PC-9 (cell line): ENCODE results near the gene NUP205. TPM values are rescaled to one million over a fixed set of nuclear protein-coding genes. Genes with fewer than 3 reads are reported as not detected.
A peak's percentile ranks its signal among the peaks of the same experiment; 100 is the strongest.
"Not testable (repeated sequence)": the region's sequence is repeated elsewhere in the genome, so short reads cannot be mapped to it uniquely, and the experiment has no call there.

Experiments
- BruUV-seq: library from RNA; stranded (reverse); fragments of 400-500 nt; replicated peaks from 2 replicates; lab custom pipeline; 2021; lab: Mats Ljungman, UMichigan
- CTCF ChIA-PET: fragments of 300-600 bp; sonication (Branson Sonifier 250); formaldehyde crosslinking; loops from one replicate; lab custom pipeline; 2022; ENCODE audit warnings: antibody characterized with exemption; lab: Charles Lee
- POLR2A ChIA-PET: fragments of 300-600 bp; sonication (Branson Sonifier 250); formaldehyde crosslinking; loops from one replicate; lab custom pipeline; 2022; ENCODE audit warnings: antibody characterized with exemption; ENCODE audit not compliant: unreplicated experiment; lab: Charles Lee
- DNase-seq, 2 experiments: peaks; one replicate each; pipeline versions ENCODE4 v3.0.0 to v3.0.0-alpha.2; 2015 to 2022; ENCODE audit warnings: mixed read lengths in 1 of 2
- H2AFZ ChIP-seq: fragments of 200-600 bp; sonication (generic); 2 replicates; pipeline ENCODE4 v1.8.1; 2017; ENCODE audit warnings: antibody characterized with exemption
- H3F3A ChIP-seq: fragments of 200-600 bp; sonication (generic); 2 replicates; pipeline ENCODE4 v1.8.1; 2017; ENCODE audit warnings: antibody characterized with exemption, mild to moderate bottlenecking, low read depth; ENCODE audit not compliant: insufficient read depth
- H3K27ac ChIP-seq: fragments of 200-600 bp; sonication (generic); 2 replicates; pipeline ENCODE4 v1.6.1; 2016; ENCODE audit warnings: mixed run types
- H3K27me3 ChIP-seq: fragments of 200-600 bp; sonication (generic); 2 replicates; pipeline ENCODE4 v1.6.1; 2016; ENCODE audit warnings: low read depth, mixed run types; ENCODE audit not compliant: insufficient read depth
- H3K36me3 ChIP-seq: fragments of 200-600 bp; sonication (generic); 2 replicates; pipeline ENCODE4 v1.6.1; 2016; ENCODE audit warnings: low read depth, mixed run types
- H3K4me1 ChIP-seq: fragments of 200-600 bp; sonication (generic); replicated peaks from 2 replicates; pipeline ENCODE4 v1.6.1; 2016; ENCODE audit warnings: mixed run types; ENCODE audit not compliant: insufficient read depth
- H3K4me2 ChIP-seq: fragments of 200-600 bp; sonication (generic); 2 replicates; pipeline ENCODE4 v1.6.1; 2017; ENCODE audit warnings: mixed run types
- H3K4me3 ChIP-seq: fragments of 200-600 bp; sonication (generic); 2 replicates; pipeline ENCODE4 v1.6.1; 2016; ENCODE audit warnings: mixed run types
- H3K79me2 ChIP-seq: fragments of 200-600 bp; sonication (generic); 2 replicates; pipeline ENCODE4 v1.6.1; 2017; ENCODE audit warnings: low read depth, mixed run types
- H3K9me2 ChIP-seq: fragments of 200-600 bp; sonication (generic); 2 replicates; pipeline ENCODE4 v1.8.1; 2017; ENCODE audit warnings: mild to moderate bottlenecking; ENCODE audit not compliant: insufficient read depth
- H3K9me3 ChIP-seq: fragments of 200-600 bp; sonication (generic); 2 replicates; pipeline ENCODE4 v1.8.1; 2016; ENCODE audit warnings: low read depth; ENCODE audit not compliant: insufficient read depth
- H4K20me1 ChIP-seq: fragments of 200-600 bp; sonication (generic); 2 replicates; pipeline ENCODE4 v1.8.1; 2017; ENCODE audit not compliant: insufficient read depth
- EZH2 ChIP-seq: fragments of 200-600 bp; sonication (generic); IDR thresholded peaks from 2 replicates; pipeline ENCODE4 v1.8.0; 2017; ENCODE audit warnings: antibody characterized with exemption, low read depth
- intact Hi-C: fragments of 100-400 bp; cut with micrococcal nuclease; formaldehyde crosslinking; loops from one replicate; pipeline ENCODE4 v1.10.0; 2022; ENCODE audit not compliant: unreplicated experiment
- total RNA-seq: library from RNA; stranded (reverse); gene quantifications from 2 replicates; pipeline ENCODE4 v1.2.3, GENCODE V29; 2021
- TF ChIP-seq, protein P1 (sequence below): fragments of 200-600 bp; sonication (generic); conservative IDR thresholded peaks from 2 replicates; pipeline ENCODE4 v1.6.1; 2017; ENCODE audit warnings: mixed run types, antibody characterized with exemption, mild to moderate bottlenecking, moderate library complexity

NUP205 gene
- total RNA-seq, 1 experiment from 2014 or later = 108 TPM

GRCh38 chr7:135666846-135667245, 109.1 kb downstream of the NUP205 start:
- Histone ChIP-seq H3K27ac (no peak overlapping the region), H3K4me1 (peaks cover 16% of the 10 kb centered on the region), H3K9me3 (no peaks in the 10 kb centered on the region), H3K79me2 (peaks cover 94% of the 10 kb centered on the region), H4K20me1 (0 out of 2 replicates have a peak, but pooled peaks cover 8% of the 10 kb centered on the region), H3K27me3 (no peaks in the 10 kb centered on the region), H2AFZ (no peak overlapping the region), H3K36me3 (no peaks in the 10 kb centered on the region), H3F3A (peaks cover 11% of the 10 kb centered on the region), H3K9me2 (no peaks in the 10 kb centered on the region), H3K4me3 (no peak overlapping the region), H3K4me2 (no peak overlapping the region)
- ChIA-PET CTCF (no interaction called here), POLR2A (no interaction called here)
- intact Hi-C loops = no loop called here
- DNase-seq = no peak
- BruUV-seq = no TSS peak
- TF ChIP-seq EZH2 = no peak
- TF ChIP-seq, protein P1, sequence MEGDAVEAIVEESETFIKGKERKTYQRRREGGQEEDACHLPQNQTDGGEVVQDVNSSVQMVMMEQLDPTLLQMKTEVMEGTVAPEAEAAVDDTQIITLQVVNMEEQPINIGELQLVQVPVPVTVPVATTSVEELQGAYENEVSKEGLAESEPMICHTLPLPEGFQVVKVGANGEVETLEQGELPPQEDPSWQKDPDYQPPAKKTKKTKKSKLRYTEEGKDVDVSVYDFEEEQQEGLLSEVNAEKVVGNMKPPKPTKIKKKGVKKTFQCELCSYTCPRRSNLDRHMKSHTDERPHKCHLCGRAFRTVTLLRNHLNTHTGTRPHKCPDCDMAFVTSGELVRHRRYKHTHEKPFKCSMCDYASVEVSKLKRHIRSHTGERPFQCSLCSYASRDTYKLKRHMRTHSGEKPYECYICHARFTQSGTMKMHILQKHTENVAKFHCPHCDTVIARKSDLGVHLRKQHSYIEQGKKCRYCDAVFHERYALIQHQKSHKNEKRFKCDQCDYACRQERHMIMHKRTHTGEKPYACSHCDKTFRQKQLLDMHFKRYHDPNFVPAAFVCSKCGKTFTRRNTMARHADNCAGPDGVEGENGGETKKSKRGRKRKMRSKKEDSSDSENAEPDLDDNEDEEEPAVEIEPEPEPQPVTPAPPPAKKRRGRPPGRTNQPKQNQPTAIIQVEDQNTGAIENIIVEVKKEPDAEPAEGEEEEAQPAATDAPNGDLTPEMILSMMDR = no peak

- peaks cover 97% of the 10 kb centered on the region for H3K79me2 ChIP-seq
- H3K27ac ChIP-seq, H2AFZ ChIP-seq, H3K4me2 ChIP-seq, DNase-seq, H3K4me3 ChIP-seq, intact Hi-C loops, H3K36me3 ChIP-seq, H3F3A ChIP-seq, H4K20me1 ChIP-seq, CTCF ChIA-PET, H3K9me2 ChIP-seq, BruUV-seq, H3K27me3 ChIP-seq, POLR2A ChIA-PET, H3K9me3 ChIP-seq: not testable (repeated sequence)
- peaks cover 16% of the 10 kb centered on the region for H3K4me1 ChIP-seq
Measured at GRCh38 chr7:135667626-135668025, 109.9 kb downstream of the NUP205 start.

- Histone ChIP-seq H4K20me1 (peaks cover 13% of the 10 kb centered on the region; the same call in 1 of the 2 replicates), H3K4me1 (peaks cover 16% of the 10 kb centered on the region), H3K79me2 (peaks cover 93% of the 10 kb centered on the region)
- H3K9me2 ChIP-seq, H3K27me3 ChIP-seq, BruUV-seq, H3K4me3 ChIP-seq, intact Hi-C loops, H2AFZ ChIP-seq, DNase-seq, CTCF ChIA-PET, H3K4me2 ChIP-seq, POLR2A ChIA-PET, H3K27ac ChIP-seq, H3F3A ChIP-seq, H3K9me3 ChIP-seq, H3K36me3 ChIP-seq: not testable (repeated sequence)
Measured at GRCh38 chr7:135668852-135669395, 111.2 kb downstream of the NUP205 start.

GRCh38 chr7:135669774-135670173, 112.1 kb downstream of the NUP205 start:
- TF ChIP-seq, protein P1 = no peak
- no peak for TF ChIP-seq EZH2
- intact Hi-C loops = loop anchor here (5.0 to 10.0 kb wide), 2 partner anchors 208 to 725 kb away; no protein-coding TSS in a partner anchor
- H4K20me1 ChIP-seq = peaks cover 10% of the 10 kb centered on the region; the same call in 1 of the 2 replicates
- H3K9me2 ChIP-seq = no peaks in the 10 kb centered on the region
- CTCF ChIA-PET = no interaction called here
- no peak overlapping the region for H3K4me3 ChIP-seq
- BruUV-seq = no TSS peak
- no peaks in the 10 kb centered on the region for H3K27me3 ChIP-seq
- H3K4me1 ChIP-seq = peaks cover 7% of the 10 kb centered on the region; the same call in 1 of the 2 replicates
- no peaks in the 10 kb centered on the region; the same call in 1 of the 2 replicates for H3F3A ChIP-seq
- POLR2A ChIA-PET = no interaction called here
- H3K36me3 ChIP-seq = peaks cover 12% of the 10 kb centered on the region
- no peak overlapping the region for H3K4me2 ChIP-seq
- DNase-seq = no peak
- H3K27ac ChIP-seq = peak overlapping the region; percentile 10; the same call in 1 of the 2 replicates
- no peak overlapping the region for H2AFZ ChIP-seq
- peaks cover 93% of the 10 kb centered on the region for H3K79me2 ChIP-seq
- H3K9me3 ChIP-seq = no peaks in the 10 kb centered on the region
